ENCODE data around the gene PDE4D. TPM values are rescaled to one million over a fixed set of nuclear protein-coding genes. Genes with fewer than 3 reads are reported as not detected.

PDE4D gene
- total and polyA plus RNA-seq, 2 experiments from 2014 or later, result 4.3 to 9.7 TPM

DNA sequence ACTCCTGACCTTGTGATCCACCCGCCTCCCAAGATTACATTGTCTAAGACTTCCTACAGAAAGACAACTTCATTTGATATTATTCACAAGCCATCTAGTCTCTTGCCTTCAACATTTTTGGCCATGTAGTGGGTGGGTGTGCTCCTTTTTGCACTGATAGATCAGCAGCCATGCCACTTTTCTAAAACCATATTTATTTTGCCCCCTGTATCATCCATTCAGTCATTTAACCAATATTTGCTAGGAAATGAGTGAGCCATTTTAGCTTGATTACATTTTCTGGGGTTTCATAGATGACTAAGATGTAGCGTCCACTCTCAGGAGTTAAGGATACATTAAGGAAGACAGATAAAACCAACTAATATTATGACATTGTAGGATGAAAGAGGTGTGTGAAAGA, 755.0 kb downstream of the PDE4D start:
- Histone ChIP-seq H3K9me3 (ENCODE audit: low read depth) (no peaks in the 10 kb centered on the region), H3K79me2 (ENCODE audit: insufficient read depth) (no peaks in the 10 kb centered on the region), H3K27me3 (replicated peaks; ENCODE audit: insufficient read depth) (no peaks in the 10 kb centered on the region), H3K9me2 (ENCODE audit: insufficient read depth) (no peaks in the 10 kb centered on the region), H3K4me3 (no peak overlapping the region), H2AFZ (no peak overlapping the region), H3K4me2 (ENCODE audit: unreplicated experiment) (no peak overlapping the region), H3K9ac (no peak overlapping the region), H3K36me3 (ENCODE audit: low read depth) (no peaks in the 10 kb centered on the region), H3F3A (ENCODE audit: insufficient read depth) (peaks cover 4% of the 10 kb centered on the region; the same call in 1 of the 2 replicates), H3K4me1 (ENCODE audit: insufficient read depth) (peaks cover 7% of the 10 kb centered on the region), H4K20me1 (ENCODE audit: insufficient read depth) (no peaks in the 10 kb centered on the region), H3K27ac (no peak overlapping the region)
- in situ Hi-C loops (cut with MboI), result no loop called here
- TF ChIP-seq EZH2 (IDR thresholded peaks at IDR 0.05; ENCODE audit: insufficient read depth, poor library complexity, severe bottlenecking), result no peak
- no peak for TF ChIP-seq EZH2phosphoT487 (IDR thresholded peaks at IDR 0.05; ENCODE audit: insufficient read depth, low read depth)
- WGBS, 2 experiments (ENCODE audit: low coverage in 1 of 2, low lambda C conversion rate in 2 of 2, missing lambda C conversion rate in 2 of 2), result 87% methylated on average over 2 of the region's 2 CpGs
- no peak for DNase-seq

DNA sequence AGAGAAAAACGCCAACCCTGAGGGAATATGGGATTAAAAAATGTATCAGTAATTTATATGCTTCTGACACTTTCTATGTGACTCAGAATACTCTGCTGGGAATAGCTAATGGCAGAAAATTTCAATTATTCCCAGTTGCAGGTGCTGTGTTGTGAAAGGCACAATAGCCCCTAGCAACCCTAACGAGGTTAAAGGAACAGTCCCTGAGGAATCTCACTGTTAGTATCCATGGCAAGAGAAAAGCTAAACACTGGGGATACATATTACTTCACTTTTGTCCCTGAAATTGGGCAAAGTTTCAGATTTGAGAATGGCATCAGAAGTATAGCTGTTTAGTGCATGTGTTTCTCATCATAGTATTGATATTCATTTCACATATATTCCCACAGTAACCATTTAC, 755.7 kb downstream of the PDE4D start:
- no peak for DNase-seq
- H3F3A ChIP-seq (ENCODE audit: insufficient read depth), result peaks cover 4% of the 10 kb centered on the region; the same call in 1 of the 2 replicates
- H3K9me3 ChIP-seq (ENCODE audit: low read depth), result no peaks in the 10 kb centered on the region
- 41 to 57% methylated on average over 2 of the region's 2 CpGs for WGBS, 2 experiments (ENCODE audit: low coverage in 1 of 2, low lambda C conversion rate in 2 of 2, missing lambda C conversion rate in 2 of 2)
- H3K4me1 ChIP-seq (ENCODE audit: insufficient read depth), result peaks cover 7% of the 10 kb centered on the region
- no peak overlapping the region for H2AFZ ChIP-seq
- H3K4me3 ChIP-seq, result no peak overlapping the region
- no peaks in the 10 kb centered on the region for H4K20me1 ChIP-seq (ENCODE audit: insufficient read depth)
- TF ChIP-seq EZH2phosphoT487 (IDR thresholded peaks at IDR 0.05; ENCODE audit: insufficient read depth, low read depth) (no peak), EZH2 (IDR thresholded peaks at IDR 0.05; ENCODE audit: insufficient read depth, poor library complexity, severe bottlenecking) (no peak)
- no peaks in the 10 kb centered on the region for H3K36me3 ChIP-seq (ENCODE audit: low read depth)
- in situ Hi-C loops (cut with MboI), result no loop called here
- H3K4me2 ChIP-seq (ENCODE audit: unreplicated experiment), result no peak overlapping the region
- no peaks in the 10 kb centered on the region for H3K79me2 ChIP-seq (ENCODE audit: insufficient read depth)
- H3K27ac ChIP-seq, result no peak overlapping the region
- H3K9ac ChIP-seq, result no peak overlapping the region
- no peaks in the 10 kb centered on the region for H3K9me2 ChIP-seq (ENCODE audit: insufficient read depth)
- H3K27me3 ChIP-seq (replicated peaks; ENCODE audit: insufficient read depth), result no peaks in the 10 kb centered on the region

DNA sequence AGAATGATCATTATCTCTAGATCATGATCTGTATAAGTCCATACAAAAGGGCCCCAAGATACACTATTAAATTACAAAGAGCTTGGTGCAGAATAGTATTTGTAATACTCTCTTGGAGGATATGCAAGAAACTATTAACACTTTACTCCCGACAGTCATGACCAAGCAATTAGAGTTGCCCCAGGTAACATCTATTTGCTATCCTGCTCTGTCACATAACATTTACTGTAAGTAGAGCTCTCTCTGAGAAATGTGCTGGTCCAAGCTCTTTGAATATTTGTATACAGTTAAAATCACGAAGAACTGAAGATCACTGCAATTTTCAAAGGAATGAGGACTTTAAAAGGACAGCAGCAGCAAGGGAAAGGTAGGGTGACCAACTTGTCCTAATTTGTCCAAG, 757.0 kb downstream of the PDE4D start:
- WGBS, 2 experiments (ENCODE audit: low coverage in 1 of 2, low lambda C conversion rate in 2 of 2, missing lambda C conversion rate in 2 of 2), result 48 to 64% methylated on average over 2 of the region's 2 CpGs
- peaks cover 7% of the 10 kb centered on the region for H3K4me1 ChIP-seq (ENCODE audit: insufficient read depth)
- H3K36me3 ChIP-seq (ENCODE audit: low read depth), result no peaks in the 10 kb centered on the region
- in situ Hi-C loops (cut with MboI), result no loop called here
- H3K27me3 ChIP-seq (replicated peaks; ENCODE audit: insufficient read depth), result no peaks in the 10 kb centered on the region
- no peaks in the 10 kb centered on the region for H3K9me2 ChIP-seq (ENCODE audit: insufficient read depth)
- no peaks in the 10 kb centered on the region for H3K79me2 ChIP-seq (ENCODE audit: insufficient read depth)
- no peak for DNase-seq
- H4K20me1 ChIP-seq (ENCODE audit: insufficient read depth), result no peaks in the 10 kb centered on the region
- H3K9me3 ChIP-seq (ENCODE audit: low read depth), result no peaks in the 10 kb centered on the region
- H3K27ac ChIP-seq, result no peak overlapping the region
- peaks cover 4% of the 10 kb centered on the region; the same call in 1 of the 2 replicates for H3F3A ChIP-seq (ENCODE audit: insufficient read depth)
- no peak overlapping the region for H3K4me3 ChIP-seq
- H2AFZ ChIP-seq, result no peak overlapping the region
- H3K4me2 ChIP-seq (ENCODE audit: unreplicated experiment), result no peak overlapping the region
- no peak overlapping the region for H3K9ac ChIP-seq
- TF ChIP-seq EZH2phosphoT487 (IDR thresholded peaks at IDR 0.05; ENCODE audit: insufficient read depth, low read depth) (no peak), EZH2 (IDR thresholded peaks at IDR 0.05; ENCODE audit: insufficient read depth, poor library complexity, severe bottlenecking) (no peak)

DNA sequence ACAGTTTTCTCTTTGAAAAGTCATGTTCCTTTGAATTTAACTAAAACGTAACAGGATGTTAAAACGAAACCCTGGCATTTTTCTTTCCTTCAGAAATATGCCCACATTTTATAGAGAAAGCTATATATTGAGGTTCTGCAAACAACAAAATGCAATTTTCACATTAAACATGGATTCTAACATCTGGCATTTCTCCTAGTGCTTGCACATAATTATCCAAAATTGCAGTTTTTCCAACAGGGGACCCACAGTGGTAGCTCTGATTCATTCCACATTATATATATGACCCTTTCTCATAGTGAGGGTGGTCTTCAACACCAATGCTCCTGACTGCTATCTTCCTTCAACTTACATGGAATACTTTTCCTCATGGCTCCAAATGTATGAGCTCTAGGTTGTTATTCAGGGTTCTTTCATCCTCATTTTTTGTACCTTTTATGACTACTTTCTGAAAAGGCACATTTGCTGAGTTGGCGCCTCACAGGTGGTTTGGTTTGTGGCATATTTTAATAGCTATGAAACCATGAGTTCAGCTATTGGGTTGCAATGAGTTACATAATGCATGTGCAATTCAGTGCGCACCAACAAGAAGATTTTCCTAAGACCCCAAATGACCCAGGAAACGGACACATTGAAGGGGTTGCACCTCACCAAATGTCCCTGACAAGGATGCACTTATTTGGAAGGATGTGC, 758.9 kb downstream of the PDE4D start:
- no peak overlapping the region for H3K9ac ChIP-seq
- H3K9me2 ChIP-seq (ENCODE audit: insufficient read depth), result no peaks in the 10 kb centered on the region
- DNase-seq, result no peak
- no peak for TF ChIP-seq EZH2 (IDR thresholded peaks at IDR 0.05; ENCODE audit: insufficient read depth, poor library complexity, severe bottlenecking)
- peak overlapping the region; percentile 34 for H3K4me2 ChIP-seq (ENCODE audit: unreplicated experiment)
- H4K20me1 ChIP-seq (ENCODE audit: insufficient read depth), result no peaks in the 10 kb centered on the region
- 71 to 75% methylated on average over 5 of the region's 5 CpGs for WGBS, 2 experiments (ENCODE audit: low coverage in 1 of 2, low lambda C conversion rate in 2 of 2, missing lambda C conversion rate in 2 of 2)
- no peaks in the 10 kb centered on the region for H3K79me2 ChIP-seq (ENCODE audit: insufficient read depth)
- no peak overlapping the region for H3K27ac ChIP-seq
- H3F3A ChIP-seq (ENCODE audit: insufficient read depth), result peaks cover 4% of the 10 kb centered on the region; the same call in 1 of the 2 replicates
- in situ Hi-C loops (cut with MboI), result no loop called here
- H3K27me3 ChIP-seq (replicated peaks; ENCODE audit: insufficient read depth), result no peaks in the 10 kb centered on the region
- H3K9me3 ChIP-seq (ENCODE audit: low read depth), result no peaks in the 10 kb centered on the region
- no peaks in the 10 kb centered on the region for H3K36me3 ChIP-seq (ENCODE audit: low read depth)
- no peak overlapping the region for H3K4me3 ChIP-seq
- peaks cover 7% of the 10 kb centered on the region for H3K4me1 ChIP-seq (ENCODE audit: insufficient read depth)
- H2AFZ ChIP-seq, result no peak overlapping the region

All from GM23248 (cell line).